Limb (tissue), 2 donors: ENCODE data around the gene CDYL.
A peak's percentile ranks its signal among the peaks of the same experiment; 100 is the strongest.

ENCODE experiments used
- DNase-seq, 2 donors: peaks; one replicate each; pipeline ENCODE4 v3.0.0-alpha.2; 2016; ENCODE audit errors: extremely low spot score in 2 of 2

The CDYL gene

DNA sequence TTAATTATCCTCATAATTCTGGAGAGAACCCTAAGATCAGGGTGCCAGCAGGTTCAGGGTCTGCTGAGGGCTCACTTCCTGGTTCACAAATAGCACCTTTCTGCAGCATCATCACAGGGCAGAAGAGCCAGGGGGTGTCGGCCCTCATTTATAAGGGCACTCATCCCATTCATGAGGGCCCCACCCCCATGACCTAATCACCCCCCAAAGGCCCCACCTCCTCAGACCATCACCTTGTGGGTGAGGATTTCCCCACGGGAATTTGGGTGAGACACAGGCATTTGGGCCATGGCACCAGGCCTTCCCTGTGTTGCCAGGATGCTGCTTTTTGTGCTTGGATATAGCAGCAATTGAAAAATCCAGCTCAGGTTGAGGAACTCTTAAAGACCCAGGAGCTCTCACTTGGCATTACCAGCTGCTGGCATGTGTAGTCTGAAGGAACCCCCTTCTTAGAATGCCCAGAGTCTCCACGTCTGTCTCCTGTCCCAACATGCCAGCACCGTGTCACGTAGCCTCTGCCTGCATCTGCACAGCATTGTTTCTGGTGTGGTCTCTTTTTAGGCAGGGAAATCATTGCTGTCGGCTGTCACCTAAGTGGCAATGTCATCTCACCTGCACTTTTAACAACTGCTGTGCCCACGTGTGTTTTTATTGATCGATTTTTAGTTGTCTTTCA lies 156.2 kb downstream of the CDYL start:
- DNase-seq = no peak

DNA sequence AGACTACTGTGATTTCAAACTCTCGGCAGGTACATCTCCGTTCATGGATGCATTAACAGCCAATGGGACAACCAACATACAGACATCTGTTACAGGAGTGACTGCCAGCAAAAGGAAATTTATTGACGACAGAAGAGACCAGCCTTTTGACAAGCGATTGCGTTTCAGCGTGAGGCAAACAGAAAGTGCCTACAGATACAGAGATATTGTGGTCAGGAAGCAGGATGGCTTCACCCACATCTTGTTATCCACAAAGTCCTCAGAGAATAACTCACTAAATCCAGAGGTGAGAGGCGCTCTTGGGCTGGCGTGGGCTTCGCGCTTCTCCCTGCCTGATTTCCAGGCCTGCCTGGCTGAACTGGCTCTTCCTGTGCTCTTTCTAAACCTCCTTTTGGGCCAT lies 159.3 kb downstream of the CDYL start:
- no peak for DNase-seq

- no peak for DNase-seq
These were observed 159.9 kb downstream of the CDYL start for GRCh38 chr6:4935975-4936680.

- peak in 1 of 2 donors; percentile 46 for DNase-seq
These were observed 160.5 kb downstream of the CDYL start for GRCh38 chr6:4936681-4937041.

GRCh38 chr6:4937414-4937813 lies 161.2 kb downstream of the CDYL start:
- no peak for DNase-seq

GRCh38 chr6:4939241-4939640 lies 163.0 kb downstream of the CDYL start:
- no peak for DNase-seq

DNA sequence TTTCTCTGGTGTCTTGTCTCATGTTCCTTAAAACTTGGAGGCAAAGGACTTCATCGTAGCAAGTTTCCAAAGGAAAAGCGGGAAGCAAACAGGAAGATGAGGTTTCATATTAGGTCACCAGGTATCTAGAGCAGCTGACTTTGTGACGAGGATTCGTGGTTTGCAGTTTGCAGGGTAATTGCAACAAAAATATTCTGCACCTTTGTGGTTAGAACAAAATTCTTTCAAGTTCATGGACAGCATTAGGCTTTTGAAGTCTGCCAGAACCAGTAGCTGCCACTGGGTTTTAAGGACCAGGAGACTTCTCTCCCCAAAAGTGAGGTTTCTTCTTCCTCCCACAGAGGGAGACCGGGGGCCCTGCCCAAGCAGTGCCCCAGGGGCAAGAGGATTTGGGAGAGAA lies 164.2 kb downstream of the CDYL start:
- no peak for DNase-seq

DNA sequence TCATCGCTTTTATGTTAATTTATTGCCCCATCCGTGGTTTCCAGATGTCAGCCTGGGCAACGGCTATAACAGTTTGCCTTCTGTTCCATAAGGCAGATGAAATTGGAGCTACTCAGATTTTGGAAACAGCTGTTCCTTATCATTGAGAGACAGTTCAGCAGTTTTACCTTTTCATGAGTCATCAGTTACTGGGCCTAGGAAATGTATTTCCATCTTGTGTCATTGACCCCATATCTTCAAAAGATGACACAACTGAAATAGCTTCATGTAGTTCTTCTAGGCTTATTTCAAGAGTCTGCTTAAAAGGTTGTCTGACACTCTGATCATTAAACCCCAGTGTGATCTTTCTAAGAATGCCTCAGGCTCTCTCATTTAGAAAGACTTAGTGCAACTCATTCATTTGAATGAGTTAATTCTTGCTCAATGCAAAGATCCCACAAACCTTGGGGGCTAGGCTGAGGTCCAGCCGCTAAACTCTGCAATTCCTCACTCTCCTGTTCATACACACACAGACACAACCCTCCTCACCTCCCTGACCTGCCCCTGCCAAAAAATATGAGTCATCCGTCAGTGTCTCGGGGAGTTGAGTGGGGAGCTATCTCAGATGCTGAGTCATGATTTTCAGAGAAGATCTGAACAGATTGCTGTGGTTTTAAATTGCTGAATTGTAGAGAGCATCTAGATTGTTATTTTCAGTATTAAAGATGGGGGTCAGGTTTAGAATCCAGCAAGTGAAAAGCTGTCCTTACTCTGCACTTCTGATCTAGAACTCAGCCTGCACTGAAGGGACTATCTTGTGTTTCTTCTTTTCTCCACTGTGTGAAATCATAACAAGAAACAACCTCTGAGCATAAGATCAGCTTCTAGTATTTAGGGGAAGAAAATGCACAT lies 165.8 kb downstream of the CDYL start:
- DNase-seq = peak in 1 of 2 donors; percentile 32

- DNase-seq = no peak
These were observed 166.4 kb downstream of the CDYL start for GRCh38 chr6:4942673-4943009.

DNA sequence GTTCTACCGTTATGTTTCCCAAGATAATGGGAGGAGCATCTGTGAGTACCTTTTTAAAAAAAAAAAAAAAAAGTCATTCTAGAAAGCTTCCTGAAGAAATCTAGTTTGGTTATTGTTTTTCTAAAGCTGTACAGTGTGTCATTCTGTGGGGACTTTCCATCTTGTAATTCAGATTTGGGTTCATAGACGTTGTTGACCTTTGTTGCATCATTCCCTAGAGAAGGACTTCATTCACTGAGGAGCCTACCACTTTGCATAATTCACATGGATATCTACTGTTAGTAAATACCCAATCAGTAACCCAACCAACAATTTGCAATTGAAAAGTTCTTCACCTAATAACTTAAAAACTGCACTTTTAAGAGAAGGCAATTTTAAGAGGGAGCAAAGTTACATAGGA lies 167.5 kb downstream of the CDYL start:
- no peak for DNase-seq

DNA sequence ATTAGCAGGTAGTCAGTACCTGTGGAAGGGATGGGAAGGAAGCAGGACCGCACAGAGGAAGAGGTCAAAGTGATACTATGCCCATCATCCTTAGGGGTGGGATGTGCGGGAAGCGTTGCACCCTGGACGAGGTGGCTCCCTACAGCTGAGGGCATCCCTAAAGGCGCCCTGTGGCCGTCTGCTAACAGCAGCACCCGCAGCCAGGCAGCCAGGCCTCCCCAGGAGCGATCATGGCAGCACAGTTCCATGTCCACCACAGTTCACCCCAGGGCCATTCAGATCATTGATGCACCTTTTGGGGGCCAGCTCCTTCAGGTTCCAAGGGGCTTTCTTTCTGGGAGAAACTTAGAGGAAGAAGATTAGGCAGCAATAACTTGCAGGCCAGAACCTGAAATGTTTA lies 168.1 kb downstream of the CDYL start:
- DNase-seq = no peak

DNA sequence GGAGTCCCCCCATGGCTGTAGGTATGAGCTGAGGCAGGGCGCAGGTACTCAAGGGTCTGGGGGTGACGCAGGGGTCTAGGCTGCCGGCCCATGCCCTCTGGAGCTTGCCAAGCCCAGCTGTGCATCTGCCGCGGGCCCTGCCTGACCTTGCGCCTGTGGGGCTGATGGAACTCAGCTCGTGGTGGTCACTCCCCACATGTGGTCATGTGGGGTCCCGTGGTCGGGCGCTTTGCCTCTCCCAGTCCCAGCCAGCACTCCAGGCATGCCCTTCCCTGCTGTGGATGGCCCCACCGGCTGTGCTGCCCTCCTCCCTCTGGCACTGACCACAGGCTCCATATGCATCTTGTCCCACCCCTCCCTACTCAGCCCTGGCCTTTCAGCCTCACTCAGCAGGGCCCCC lies 170.3 kb downstream of the CDYL start:
- DNase-seq = no peak

DNA sequence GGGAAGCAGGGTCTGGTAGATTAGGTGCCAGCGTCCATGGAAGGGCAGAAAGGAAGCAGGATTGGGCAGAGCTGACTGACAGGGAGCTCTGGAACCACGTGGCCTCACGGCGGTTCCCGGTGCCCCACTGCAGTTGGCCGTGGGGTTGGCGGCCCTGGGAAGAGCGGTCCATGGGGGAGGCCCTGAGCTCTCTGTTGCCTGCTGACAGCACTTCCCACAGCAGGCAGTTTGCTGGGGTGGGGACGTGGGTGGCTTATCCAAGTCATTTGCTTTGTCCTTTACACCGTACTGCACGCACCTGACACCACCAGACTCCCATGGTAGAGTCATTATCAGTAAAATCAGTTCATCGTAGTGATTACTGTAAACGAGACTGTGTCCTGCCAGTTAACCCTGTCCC lies 171.5 kb downstream of the CDYL start:
- DNase-seq = no peak

GRCh38 chr6:4948781-4949450 lies 172.7 kb downstream of the CDYL start:
- DNase-seq = no peak

GRCh38 chr6:4950076-4950475 lies 173.9 kb downstream of the CDYL start:
- no peak for DNase-seq

- DNase-seq = no peak
These were observed 174.8 kb downstream of the CDYL start for GRCh38 chr6:4950836-4951533.

GRCh38 chr6:4953440-4953839 lies 177.2 kb downstream of the CDYL start:
- DNase-seq = no peak

DNA sequence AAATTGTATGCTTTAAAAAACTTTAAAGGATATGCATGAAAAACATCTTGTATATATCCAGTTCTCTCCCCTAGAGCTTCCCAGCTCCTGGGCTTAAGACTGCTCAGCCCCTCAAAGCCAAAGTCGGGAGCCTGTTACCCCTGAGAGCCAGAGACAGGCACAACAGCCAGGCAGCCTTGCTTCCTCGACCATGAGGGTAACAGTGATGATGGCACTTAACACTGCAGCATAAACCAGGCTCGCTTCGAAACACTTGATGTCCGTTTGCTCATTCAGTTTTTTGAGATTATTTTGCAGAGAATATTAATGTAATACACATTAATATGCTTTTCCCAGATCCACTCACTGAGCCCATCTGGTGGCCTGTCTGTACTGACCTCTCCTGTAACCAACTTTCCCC lies 180.4 kb downstream of the CDYL start:
- no peak for DNase-seq

- DNase-seq = no peak
These were observed 181.5 kb downstream of the CDYL start for GRCh38 chr6:4957521-4958231.

- no peak for DNase-seq
These were observed 182.4 kb downstream of the CDYL start for GRCh38 chr6:4958624-4959023.
